ENCODE data around the gene MOCOS. TPM values are rescaled to one million over a fixed set of nuclear protein-coding genes. Genes with fewer than 3 reads are reported as not detected.

The MOCOS gene
- total and polyA plus RNA-seq, 4 donors = 1.9 to 27.0 (median 17.0) TPM

GRCh38 chr18:36300211-36300610 is 112.9 kb downstream of the MOCOS start:
- Histone ChIP-seq H3K9ac (ENCODE audit: low read depth in 1 of 2, low read length in 2 of 2) (no peak overlapping the region), H3K9me3 (ENCODE audit: control insufficient read depth in 4 of 4, low read length in 3 of 4) (no peaks in the 10 kb centered on the region), H3K4me1 (ENCODE audit: control insufficient read depth in 4 of 4, insufficient read depth in 4 of 4, low read length in 3 of 4) (peaks cover 5 to 19% (median 12%) of the 10 kb centered on the region in 4 donors), H3K36me3 (ENCODE audit: control insufficient read depth in 4 of 4, insufficient read depth in 3 of 4, low read depth in 1 of 4, low read length in 3 of 4) (no peaks in the 10 kb centered on the region), H3K27me3 (ENCODE audit: control insufficient read depth in 4 of 4, insufficient read depth in 4 of 4, low read length in 3 of 4) (peaks cover 0 to 18% (median 6%) of the 10 kb centered on the region in 4 donors), H3K4me3 (ENCODE audit: low read depth in 1 of 3, low read length in 3 of 3) (no peak overlapping the region), H3K27ac (ENCODE audit: low read depth in 1 of 2, low read length in 2 of 2) (no peak overlapping the region)
- DNase-seq (ENCODE audit: low spot score) = no peak
- 94% methylated on average over 6 of the region's 6 CpGs for WGBS
- TF ChIP-seq ATF3 (IDR thresholded peaks at IDR 0.05) (no peak), REST (IDR thresholded peaks at IDR 0.05) (no peak), ZBTB33 (IDR thresholded peaks at IDR 0.05) (no peak), EGR1 (IDR thresholded peaks at IDR 0.05; ENCODE audit: low read depth in 2 of 2) (no peak), HNF4A (conservative IDR thresholded peaks at IDR 0.05) (no peak), FOXA1 (IDR thresholded peaks at IDR 0.05) (no peak), RXRA (IDR thresholded peaks at IDR 0.05) (no peak), CTCF (IDR thresholded peaks at IDR 0.05; ENCODE audit: low read depth, low read length, missing input control) (no peak), MAX (IDR thresholded peaks at IDR 0.05) (no peak), NR2F2 (IDR thresholded peaks at IDR 0.05) (no peak), FOXA2 (IDR thresholded peaks at IDR 0.05) (no peak), RAD21 (IDR thresholded peaks at IDR 0.05) (no peak), JUND (IDR thresholded peaks at IDR 0.05) (no peak)

GRCh38 chr18:36301884-36302283 is 114.6 kb downstream of the MOCOS start:
- H3K4me3 ChIP-seq (ENCODE audit: low read depth in 1 of 3, low read length in 3 of 3) = no peak overlapping the region
- no peak overlapping the region for H3K9ac ChIP-seq (ENCODE audit: low read depth in 1 of 2, low read length in 2 of 2)
- DNase-seq (ENCODE audit: low spot score) = no peak
- H3K36me3 ChIP-seq (ENCODE audit: control insufficient read depth in 4 of 4, insufficient read depth in 3 of 4, low read depth in 1 of 4, low read length in 3 of 4) = no peaks in the 10 kb centered on the region
- H3K27ac ChIP-seq (ENCODE audit: low read depth in 1 of 2, low read length in 2 of 2) = no peak overlapping the region
- H3K9me3 ChIP-seq (ENCODE audit: control insufficient read depth in 4 of 4, low read length in 3 of 4) = no peaks in the 10 kb centered on the region
- H3K4me1 ChIP-seq (ENCODE audit: control insufficient read depth in 4 of 4, insufficient read depth in 4 of 4, low read length in 3 of 4) = peaks cover 5 to 11% (median 8%) of the 10 kb centered on the region in 4 donors
- WGBS = 83% methylated on average over 5 of the region's 5 CpGs
- peaks cover 0 to 18% (median 8%) of the 10 kb centered on the region in 4 donors for H3K27me3 ChIP-seq (ENCODE audit: control insufficient read depth in 4 of 4, insufficient read depth in 4 of 4, low read length in 3 of 4)
- no peak for TF ChIP-seq MAX (IDR thresholded peaks at IDR 0.05)
- no peak for TF ChIP-seq TAF1 (conservative IDR thresholded peaks at IDR 0.05)
- TF ChIP-seq ATF3 (IDR thresholded peaks at IDR 0.05) = no peak
- TF ChIP-seq REST (IDR thresholded peaks at IDR 0.05) = no peak
- TF ChIP-seq JUND (IDR thresholded peaks at IDR 0.05) = no peak
- TF ChIP-seq ZBTB33 (IDR thresholded peaks at IDR 0.05) = no peak
- no peak for TF ChIP-seq NR2F2 (IDR thresholded peaks at IDR 0.05)
- TF ChIP-seq RXRA (IDR thresholded peaks at IDR 0.05) = no peak
- TF ChIP-seq HNF4A (conservative IDR thresholded peaks at IDR 0.05) = no peak
- TF ChIP-seq EGR1 (IDR thresholded peaks at IDR 0.05; ENCODE audit: low read depth in 2 of 2) = no peak
- TF ChIP-seq SP1 (IDR thresholded peaks at IDR 0.05) = no peak
- TF ChIP-seq GABPA (IDR thresholded peaks at IDR 0.05 in 1 of 2, conservative IDR thresholded peaks at IDR 0.05 in 1 of 2) = no peak
- TF ChIP-seq HNF4G (IDR thresholded peaks at IDR 0.05) = no peak
- TF ChIP-seq RAD21 (IDR thresholded peaks at IDR 0.05) = no peak

Measured in liver (tissue), 9 donors.